Right lobe of liver (tissue), 6 donors: ENCODE results near the gene FURIN. TPM values are rescaled to one million over a fixed set of nuclear protein-coding genes. Genes with fewer than 3 reads are reported as not detected.
"Not testable (repeated sequence)": the region's sequence is repeated elsewhere in the genome, so short reads cannot be mapped to it uniquely, and the experiment has no call there.

Source experiments
- ATAC-seq, 4 donors: fragments of 200-7000 bp; cut with Tn5 transposase; one replicate each; pipeline ENCODE4 v1.9.1; 2020; ENCODE audit warnings: mild to moderate bottlenecking in 4 of 4, moderate library complexity in 4 of 4
- DNase-seq, 3 donors: peaks; one replicate each; pipeline ENCODE4 v3.0.0-alpha.2; 2020
- H3K27ac ChIP-seq, 3 donors: fragments of 200-600 bp; one replicate each; pipeline ENCODE4 v1.8.0; 2022
- H3K27me3 ChIP-seq, 2 donors: fragments of 200-600 bp; one replicate each; pipeline ENCODE4 v1.8.0; 2022
- H3K36me3 ChIP-seq, 4 donors: fragments of 200-600 bp; sonication (generic) in 1 of 4; one replicate each; pipeline versions ENCODE4 v1.5.1 to v1.8.0; 2017 to 2022; ENCODE audit warnings: control low read depth in 1 of 4
- H3K4me1 ChIP-seq, 4 donors: fragments of 200-600 bp; sonication (generic) in 1 of 4; one replicate each; pipeline versions ENCODE4 v1.5.1 to v1.8.0; 2017 to 2022; ENCODE audit warnings: control low read depth in 1 of 4
- H3K4me3 ChIP-seq, 3 donors: fragments of 200-600 bp; one replicate each; pipeline ENCODE4 v1.8.0; 2022
- H3K9me3 ChIP-seq, 4 donors: fragments of 200-600 bp; sonication (generic) in 1 of 4; one replicate each; pipeline versions ENCODE4 v1.5.1 to v1.8.0; 2017 to 2022; ENCODE audit warnings: control low read depth in 1 of 4
- POLR2A ChIP-seq: fragments of 450-650 bp; IDR thresholded peaks from one replicate; pipeline ENCODE4 v1.6.1; 2017; ENCODE audit warnings: antibody characterized with exemption, mild to moderate bottlenecking
- WGBS: methylation state at CpG from one replicate; pipeline ENCODE4 v1.1.6; 2018; ENCODE audit warnings: low coverage, low lambda C conversion rate; ENCODE audit not compliant: insufficient coverage; ENCODE audit errors: missing lambda C conversion rate; 5-methylcytosine and 5-hydroxymethylcytosine counted together
- intact Hi-C, 2 donors: fragments of 100-400 bp; cut with DNase I; formaldehyde crosslinking; loops; one replicate each; pipeline versions ENCODE4 v1.11.2 to v1.14.1; 2022
- total RNA-seq, 6 experiments: library from RNA; depleted of rRNA in 2 of 6; stranded (reverse); fragments of >200 nt in 2 of 6; fragmentation: NEBNext Ultra II Directional in 3 of 6; extraction: Animal tissue kit (Norgen Biotek cat#: 25700) in 3 of 6; gene quantifications; one replicate each; pipeline versions ENCODE4 v1.1.0 to v1.2.4, GENCODE V29; 2016 to 2023
- TF ChIP-seq, protein P1 (sequence below), 4 donors: fragments of 200-600 bp in 3 of 4; fragments of 450-650 bp in 1 of 4; IDR thresholded peaks; one replicate each; pipeline versions ENCODE4 v1.5.1 to v1.8.0; 2016 to 2022; ENCODE audit warnings: antibody characterized with exemption in 4 of 4, mild to moderate bottlenecking in 2 of 4
- donor health status: DM: no; HTN: yes; CAD: no.
- donor health status: DM: no; HTN: no; CAD: no.
- donor health status: DM: no; HTN: no; CAD: no.
- donor health status: DM: no; HTN: yes; CAD: no.
- donor health status: DM: no; HTN: yes; CAD: no.

Gene FURIN
- total RNA-seq, 6 experiments from 2014 or later = 122 to 232 (median 189) TPM

DNA sequence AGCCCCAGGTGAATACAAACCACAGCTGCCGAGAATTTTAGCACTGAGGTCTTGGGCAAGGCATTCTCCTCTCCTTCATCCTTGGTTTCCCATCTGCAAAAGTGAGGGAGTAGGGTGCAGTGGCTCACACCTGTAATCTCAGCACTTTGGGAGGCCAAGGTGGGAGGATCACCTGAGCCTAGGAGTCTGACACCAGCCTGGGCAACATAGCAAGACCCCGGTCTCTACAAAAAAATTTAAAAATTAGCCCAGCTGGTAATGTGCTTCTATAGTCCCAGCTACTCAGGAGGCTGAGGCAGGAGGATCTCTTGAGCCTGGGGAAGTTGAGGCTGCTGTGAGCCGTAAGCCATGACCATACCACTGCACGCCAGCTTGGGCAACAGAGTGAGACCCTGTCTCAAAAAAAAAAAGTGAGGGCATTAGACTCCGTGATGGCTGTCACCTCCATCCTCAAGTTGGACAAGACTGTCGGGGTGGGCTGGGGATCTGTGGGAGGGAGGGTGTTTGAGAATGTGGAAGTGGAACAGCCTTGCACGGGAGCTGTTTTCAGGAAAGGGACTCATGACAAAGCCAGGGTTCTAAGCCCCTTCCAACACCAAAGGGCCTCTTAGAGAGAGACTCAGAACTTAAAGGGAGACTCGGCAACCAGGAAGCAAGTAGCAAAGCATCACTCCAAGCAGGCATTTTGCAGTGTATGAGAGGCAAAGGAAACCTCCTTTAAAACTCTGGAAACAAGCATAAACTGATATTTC lies 46.0 kb upstream of the FURIN start:
- ATAC-seq (no peak), DNase-seq (peak in 1 of 3 donors; percentile 13)
- H3K27ac ChIP-seq = no peak overlapping the region

DNA sequence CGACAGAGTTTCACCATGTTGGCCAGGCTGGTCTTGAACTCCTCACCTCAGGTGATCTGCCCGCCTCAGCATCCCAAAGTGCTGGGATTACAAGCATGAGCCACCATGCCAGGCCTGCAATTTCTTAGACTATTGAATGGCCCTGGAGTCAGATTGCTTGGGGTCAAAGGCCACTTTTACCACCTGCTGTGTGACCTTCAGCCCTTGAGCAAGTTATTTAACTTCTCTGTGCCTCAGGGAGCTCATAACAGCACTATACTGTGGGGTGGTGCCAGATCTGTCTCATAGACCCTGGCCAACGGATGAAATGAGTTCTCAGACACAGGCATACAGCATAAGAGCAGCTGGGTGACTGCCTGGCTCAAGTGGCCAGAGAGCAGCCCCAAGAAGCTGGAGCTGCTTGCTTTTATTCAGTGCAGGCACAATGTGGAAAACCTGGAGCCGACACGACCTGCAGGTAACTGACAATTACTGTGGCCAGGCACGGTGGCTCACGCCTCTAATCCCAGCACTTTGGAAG lies 44.9 kb upstream of the FURIN start:
- DNase-seq (peak in 1 of 3 donors; percentile 17), ATAC-seq (peak in 1 of 4 donors; percentile 15)
- peaks cover 0 to 9% (median 0%) of the 10 kb centered on the region in 4 donors for H3K4me1 ChIP-seq
- H3K27ac ChIP-seq = no peak overlapping the region
- H3K9me3 ChIP-seq = no peaks in the 10 kb centered on the region
- no peaks in the 10 kb centered on the region for H3K36me3 ChIP-seq
- TF ChIP-seq, protein P1, sequence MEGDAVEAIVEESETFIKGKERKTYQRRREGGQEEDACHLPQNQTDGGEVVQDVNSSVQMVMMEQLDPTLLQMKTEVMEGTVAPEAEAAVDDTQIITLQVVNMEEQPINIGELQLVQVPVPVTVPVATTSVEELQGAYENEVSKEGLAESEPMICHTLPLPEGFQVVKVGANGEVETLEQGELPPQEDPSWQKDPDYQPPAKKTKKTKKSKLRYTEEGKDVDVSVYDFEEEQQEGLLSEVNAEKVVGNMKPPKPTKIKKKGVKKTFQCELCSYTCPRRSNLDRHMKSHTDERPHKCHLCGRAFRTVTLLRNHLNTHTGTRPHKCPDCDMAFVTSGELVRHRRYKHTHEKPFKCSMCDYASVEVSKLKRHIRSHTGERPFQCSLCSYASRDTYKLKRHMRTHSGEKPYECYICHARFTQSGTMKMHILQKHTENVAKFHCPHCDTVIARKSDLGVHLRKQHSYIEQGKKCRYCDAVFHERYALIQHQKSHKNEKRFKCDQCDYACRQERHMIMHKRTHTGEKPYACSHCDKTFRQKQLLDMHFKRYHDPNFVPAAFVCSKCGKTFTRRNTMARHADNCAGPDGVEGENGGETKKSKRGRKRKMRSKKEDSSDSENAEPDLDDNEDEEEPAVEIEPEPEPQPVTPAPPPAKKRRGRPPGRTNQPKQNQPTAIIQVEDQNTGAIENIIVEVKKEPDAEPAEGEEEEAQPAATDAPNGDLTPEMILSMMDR (IDR thresholded peaks at IDR 0.05) = no peak
- TF ChIP-seq POLR2A = no peak
- H3K4me3 ChIP-seq = no peak overlapping the region
- H3K27me3 ChIP-seq = no peaks in the 10 kb centered on the region
- intact Hi-C loops = no loop called here
- WGBS = 100% methylated on average over 1 of the region's 7 CpGs

More for the DNA sequence above, 46.0 kb upstream of the FURIN start:
- Histone ChIP-seq H3K4me1 (peaks cover 0 to 9% (median 0%) of the 10 kb centered on the region in 4 donors), H3K4me3 (no peak overlapping the region), H3K27me3 (no peaks in the 10 kb centered on the region), H3K36me3 (no peaks in the 10 kb centered on the region), H3K9me3 (no peaks in the 10 kb centered on the region)
- intact Hi-C loops = no loop called here
- TF ChIP-seq, protein P1 (IDR thresholded peaks at IDR 0.05) = no peak
- no peak for TF ChIP-seq POLR2A
- WGBS = 82% methylated on average over 6 of the region's 8 CpGs

DNA sequence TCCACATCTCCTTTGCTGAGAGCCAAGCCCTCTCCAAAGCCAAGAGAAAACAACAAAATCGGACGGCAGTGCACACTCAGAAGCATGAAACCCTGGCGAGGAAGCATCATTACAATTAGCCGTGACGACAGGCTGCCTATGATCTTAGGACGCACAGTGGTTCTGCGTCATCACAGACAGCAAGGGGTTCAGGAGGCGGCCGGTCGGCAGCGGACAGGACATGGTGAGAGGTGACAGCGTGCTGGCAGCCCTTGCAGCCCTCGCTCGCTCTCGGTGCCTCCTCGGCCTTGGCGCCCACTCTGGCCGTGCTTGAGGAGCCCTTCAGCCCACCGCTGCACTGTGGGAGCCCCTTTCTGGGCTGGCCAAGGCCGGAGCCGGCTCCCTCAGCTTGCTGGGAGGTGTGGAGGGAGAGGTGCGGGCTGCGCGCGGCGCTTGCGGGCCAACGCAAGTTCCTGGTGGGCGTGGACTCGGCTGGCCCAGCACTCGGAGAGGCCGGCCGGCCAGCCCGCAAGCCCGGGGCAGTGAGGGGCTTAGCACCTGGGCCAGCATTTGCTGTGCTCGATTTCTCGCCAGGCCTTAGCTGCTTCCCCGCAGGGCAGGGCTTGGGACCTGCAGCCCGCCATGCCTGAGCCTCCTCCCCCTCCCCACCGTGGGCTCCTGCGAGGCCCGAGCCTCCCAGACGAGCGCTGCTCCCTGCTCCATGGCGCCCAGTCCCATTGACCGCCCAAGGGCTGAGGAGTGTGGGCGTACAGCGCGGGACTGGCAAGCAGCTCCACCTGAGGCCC lies 43.1 kb upstream of the FURIN start:
- intact Hi-C loops, H3K36me3 ChIP-seq, H3K4me1 ChIP-seq, H3K9me3 ChIP-seq, H3K4me3 ChIP-seq, H3K27me3 ChIP-seq, ATAC-seq, H3K27ac ChIP-seq: not testable (repeated sequence)
- peak in 1 of 3 donors; percentile 43 for DNase-seq
- WGBS = 76% methylated on average over 2 of the region's 49 CpGs

DNA sequence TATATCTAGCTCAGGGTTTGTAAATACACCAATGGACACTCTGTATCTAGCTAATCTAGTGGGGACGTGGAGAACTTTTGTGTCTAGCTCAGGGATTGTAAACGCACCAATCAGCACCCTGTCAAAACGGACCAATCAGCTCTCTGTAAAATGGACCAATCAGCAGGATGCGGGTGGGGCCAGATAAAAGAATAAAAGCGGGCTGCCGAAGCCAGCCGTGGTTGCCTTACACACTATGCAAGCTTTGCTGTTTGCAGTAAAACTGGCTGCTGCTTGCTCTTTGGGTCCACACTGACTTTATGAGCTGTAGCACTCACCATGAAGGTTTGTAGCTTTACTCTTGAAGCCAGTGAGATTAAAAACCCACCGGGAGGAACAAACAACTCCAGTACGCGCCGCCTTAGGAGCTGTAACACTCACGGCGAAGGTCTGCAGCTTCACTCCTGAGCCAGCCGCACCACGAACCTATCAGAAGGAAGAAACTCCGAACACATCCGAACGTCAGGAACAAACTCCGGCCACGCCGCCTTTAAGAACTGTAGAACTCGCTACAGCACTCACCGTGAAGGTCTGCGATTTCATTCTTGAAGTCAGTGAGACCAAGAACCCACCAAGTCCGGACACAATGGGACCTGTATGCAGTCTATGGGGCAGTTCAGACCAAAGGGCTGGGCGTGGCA lies 42.0 kb upstream of the FURIN start:
- H3K27ac ChIP-seq, H3K4me3 ChIP-seq, H3K27me3 ChIP-seq, H3K4me1 ChIP-seq, ATAC-seq, H3K36me3 ChIP-seq, intact Hi-C loops, H3K9me3 ChIP-seq: not testable (repeated sequence)
- peak in 1 of 3 donors; percentile 19 for DNase-seq
- WGBS = 83% methylated on average over 10 of the region's 26 CpGs

DNA sequence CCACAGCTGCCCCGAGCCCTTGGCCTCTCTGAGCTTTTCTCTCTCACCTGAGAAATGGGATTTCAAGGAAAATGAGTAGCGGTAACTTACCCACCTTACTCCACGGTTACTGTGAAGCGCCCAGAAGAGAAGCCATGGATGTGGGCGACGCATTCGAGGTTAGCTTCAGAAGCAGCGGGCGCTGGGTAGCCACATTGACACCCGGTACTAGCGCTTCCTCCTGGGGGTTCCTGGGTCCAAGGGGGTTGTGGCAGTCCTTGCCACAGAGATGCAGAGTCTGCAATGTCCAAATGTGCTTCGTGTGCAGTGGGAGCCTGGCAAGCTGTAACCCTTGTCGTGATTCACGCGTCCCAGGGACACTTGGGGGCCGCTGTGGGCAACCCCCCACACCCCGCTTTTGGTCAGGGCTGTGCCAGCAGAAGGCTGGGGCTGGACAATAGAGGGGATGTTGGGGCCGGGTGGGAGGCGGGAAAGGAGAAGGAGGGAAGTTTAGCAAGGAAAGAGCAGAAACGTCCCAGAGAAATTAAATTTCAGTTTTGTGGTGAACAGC lies 41.4 kb upstream of the FURIN start:
- H3K9me3 ChIP-seq = no peaks in the 10 kb centered on the region
- no peaks in the 10 kb centered on the region for H3K36me3 ChIP-seq
- H3K27me3 ChIP-seq = no peaks in the 10 kb centered on the region
- peaks cover 0 to 6% (median 0%) of the 10 kb centered on the region in 4 donors for H3K4me1 ChIP-seq
- H3K4me3 ChIP-seq = no peak overlapping the region
- WGBS = 92% methylated on average over 16 of the region's 20 CpGs
- intact Hi-C loops = no loop called here
- DNase-seq (peak in 1 of 3 donors; percentile 8), ATAC-seq (no peak)
- TF ChIP-seq POLR2A = no peak
- TF ChIP-seq, protein P1 (IDR thresholded peaks at IDR 0.05) = no peak
- no peak overlapping the region for H3K27ac ChIP-seq
